Measurements from ENCODE around the gene ADM. TPM values are rescaled to one million over a fixed set of nuclear protein-coding genes. Genes with fewer than 3 reads are reported as not detected.

Gene ADM
- polyA plus RNA-seq, 3 donors = 9.5 to 224 (median 20.0) TPM

- no peaks in the 10 kb centered on the region for H3K9me3 ChIP-seq (replicated peaks in 1 of 2; ENCODE audit: control insufficient read depth in 1 of 2, insufficient read depth in 1 of 2, low read length in 2 of 2)
- peaks cover 21% of the 10 kb centered on the region for H3K79me2 ChIP-seq (ENCODE audit: insufficient read depth, low read length)
- no peaks in the 10 kb centered on the region for H3K27me3 Mint-ChIP-seq (ENCODE audit: low read depth in 3 of 3)
- intact Hi-C loops (cut with micrococcal nuclease) = no loop called here
- H3K4me3 Mint-ChIP-seq = no peak overlapping the region
- no peak for TF ChIP-seq CTCF (IDR thresholded peaks at IDR 0.05)
- H3K9ac ChIP-seq (ENCODE audit: insufficient read depth, low read length, poor library complexity, severe bottlenecking) = no peak overlapping the region
- H3K4me1 ChIP-seq (ENCODE audit: control insufficient read depth in 1 of 2, insufficient read depth in 2 of 2, low read length in 2 of 2) = no peaks in the 10 kb centered on the region
- H3K27me3 ChIP-seq (ENCODE audit: control insufficient read depth in 2 of 2, insufficient read depth in 2 of 2, low read length in 2 of 2) = no peaks in the 10 kb centered on the region
- no peak overlapping the region for H3K27ac Mint-ChIP-seq
- H3K4me3 ChIP-seq (replicated peaks in 1 of 3; ENCODE audit: low read depth in 2 of 3, low read length in 3 of 3) = no peak overlapping the region
- peaks cover 14 to 18% of the 10 kb centered on the region in 2 donors for H3K36me3 Mint-ChIP-seq
- no peak for DNase-seq
- WGBS (ENCODE audit: insufficient coverage) = no CpG with 5 or more reads among the region's 3 CpGs
- H3K4me1 Mint-ChIP-seq = peaks cover 7% of the 10 kb centered on the region
- H3K27ac ChIP-seq (ENCODE audit: low read depth in 1 of 2, low read length in 2 of 2) = no peak overlapping the region
- H3K9me3 Mint-ChIP-seq = peaks cover 0 to 3% (median 0%) of the 10 kb centered on the region in 7 donors
- peaks cover 93% of the 10 kb centered on the region for H4K20me1 ChIP-seq (ENCODE audit: insufficient read depth, low read length)
- no peak overlapping the region for H2AFZ ChIP-seq (ENCODE audit: insufficient read depth, low read depth, low read length, poor library complexity, severe bottlenecking)
- peaks cover 0 to 7% of the 10 kb centered on the region in 2 donors for H3K36me3 ChIP-seq (replicated peaks in 1 of 2; ENCODE audit: control insufficient read depth in 1 of 2, insufficient read depth in 2 of 2, low read length in 2 of 2)
- no peak overlapping the region for H3K4me2 ChIP-seq (replicated peaks; ENCODE audit: extremely low read depth, low read length, poor library complexity, severe bottlenecking)
These were observed 38.9 kb upstream of the ADM start for GRCh38 chr11:10265936-10266335.

- H4K20me1 ChIP-seq (ENCODE audit: insufficient read depth, low read length) = peaks cover 81% of the 10 kb centered on the region
These were observed 37.1 kb upstream of the ADM start for GRCh38 chr11:10267821-10268220.

More at GRCh38 chr11:10267821-10268220, 37.1 kb upstream of the ADM start:
- no peak overlapping the region for H3K4me3 ChIP-seq (replicated peaks in 1 of 3; ENCODE audit: low read depth in 2 of 3, low read length in 3 of 3)
- no CpG with 5 or more reads among the region's 3 CpGs for WGBS (ENCODE audit: insufficient coverage)
- intact Hi-C loops (cut with micrococcal nuclease) = no loop called here
- peaks cover 4% of the 10 kb centered on the region for H3K4me1 Mint-ChIP-seq
- no peaks in the 10 kb centered on the region for H3K27me3 Mint-ChIP-seq (ENCODE audit: low read depth in 3 of 3)
- peaks cover 0 to 3% (median 0%) of the 10 kb centered on the region in 7 donors for H3K9me3 Mint-ChIP-seq
- H3K27me3 ChIP-seq (ENCODE audit: control insufficient read depth in 2 of 2, insufficient read depth in 2 of 2, low read length in 2 of 2) = no peaks in the 10 kb centered on the region
- H3K9ac ChIP-seq (ENCODE audit: insufficient read depth, low read length, poor library complexity, severe bottlenecking) = no peak overlapping the region
- no peak overlapping the region for H3K4me2 ChIP-seq (replicated peaks; ENCODE audit: extremely low read depth, low read length, poor library complexity, severe bottlenecking)
- no peak overlapping the region for H2AFZ ChIP-seq (ENCODE audit: insufficient read depth, low read depth, low read length, poor library complexity, severe bottlenecking)
- H3K9me3 ChIP-seq (replicated peaks in 1 of 2; ENCODE audit: control insufficient read depth in 1 of 2, insufficient read depth in 1 of 2, low read length in 2 of 2) = no peaks in the 10 kb centered on the region
- H3K36me3 Mint-ChIP-seq = peaks cover 14 to 18% of the 10 kb centered on the region in 2 donors
- TF ChIP-seq CTCF (IDR thresholded peaks at IDR 0.05) = no peak
- H3K79me2 ChIP-seq (ENCODE audit: insufficient read depth, low read length) = peaks cover 16% of the 10 kb centered on the region
- no peak overlapping the region for H3K4me3 Mint-ChIP-seq
- no peaks in the 10 kb centered on the region for H3K4me1 ChIP-seq (ENCODE audit: control insufficient read depth in 1 of 2, insufficient read depth in 2 of 2, low read length in 2 of 2)
- peaks cover 0 to 7% of the 10 kb centered on the region in 2 donors for H3K36me3 ChIP-seq (replicated peaks in 1 of 2; ENCODE audit: control insufficient read depth in 1 of 2, insufficient read depth in 2 of 2, low read length in 2 of 2)
- H3K27ac ChIP-seq (ENCODE audit: low read depth in 1 of 2, low read length in 2 of 2) = no peak overlapping the region
- no peak for DNase-seq
- peak overlapping the region in 1 of 7 donors; percentile 23 for H3K27ac Mint-ChIP-seq

Data from CD14-positive monocyte (primary cell).